SK-N-MC (cell line): ENCODE data around the gene JMJD1C.
"Not testable (repeated sequence)": the region's sequence is repeated elsewhere in the genome, so short reads cannot be mapped to it uniquely, and the experiment has no call there.

ENCODE experiments used
- FOXP2 ChIP-seq: optimal IDR thresholded peaks from 2 replicates; pipeline ENCODE3; 2011; ENCODE audit warnings: mild to moderate bottlenecking, moderate library complexity; ENCODE audit not compliant: insufficient read depth; ENCODE audit errors: extremely low read length, control extremely low read depth
- POLR2AphosphoS5 ChIP-seq: IDR thresholded peaks from 2 replicates; pipeline ENCODE4 v1.6.1; 2012; ENCODE audit warnings: mild to moderate bottlenecking, low read depth, low read length, borderline replicate concordance

- TF ChIP-seq POLR2AphosphoS5, FOXP2: not testable (repeated sequence)
Measured at GRCh38 chr10:63292847-63293246, 172.9 kb downstream of the JMJD1C start.
